Measurements from ENCODE around the gene PPP1R8. TPM values are rescaled to one million over a fixed set of nuclear protein-coding genes. Genes with fewer than 3 reads are reported as not detected.
"Not testable (repeated sequence)": the region's sequence is repeated elsewhere in the genome, so short reads cannot be mapped to it uniquely, and the experiment has no call there.

Gene PPP1R8
- total RNA-seq, 1 donor from 2014 or later, result 65.1 TPM

DNA sequence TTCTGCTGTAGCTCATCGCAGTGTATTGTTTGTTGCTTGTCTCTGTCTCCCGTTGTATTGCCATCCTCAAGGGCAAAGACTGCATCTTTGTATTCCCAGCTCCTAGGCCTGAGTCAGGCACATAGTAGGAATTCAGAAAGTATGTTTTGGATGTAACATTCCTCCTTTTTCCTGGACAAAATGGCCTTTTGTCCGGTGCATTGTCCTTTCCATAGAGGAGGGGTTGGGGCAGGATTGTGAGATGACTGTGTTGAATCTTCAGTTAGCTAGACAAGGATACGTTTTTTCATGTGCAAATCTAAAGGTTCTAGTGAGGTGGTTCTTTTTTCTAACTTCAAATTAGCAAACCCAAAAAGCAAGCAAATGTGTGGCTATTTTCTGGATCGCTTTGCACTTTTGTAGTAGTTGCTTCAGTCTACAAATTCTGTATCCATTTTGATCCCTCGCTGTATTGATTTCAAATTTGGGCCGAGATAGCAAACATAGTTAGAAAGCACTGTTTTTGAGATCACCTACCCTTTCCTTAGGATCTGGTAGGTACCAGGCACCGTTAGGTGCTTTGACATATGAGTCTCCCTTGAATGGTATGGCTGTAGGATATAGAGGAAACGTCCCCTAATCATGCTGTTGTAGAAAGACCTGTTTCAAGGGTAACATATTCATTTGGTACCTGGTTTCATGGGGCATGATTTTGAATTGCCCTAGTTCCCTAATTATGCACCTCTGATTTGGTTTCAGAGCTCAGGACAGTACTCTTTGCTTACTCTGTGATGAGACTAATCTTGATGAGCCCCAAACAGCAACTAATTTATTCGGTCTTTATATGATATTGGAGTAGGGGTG, 1.2 kb downstream of the PPP1R8 start:
- intact Hi-C loops (cut with micrococcal nuclease), result loop anchor here (1.0 kb wide), 2 partner anchors 27 to 58 kb away; partner anchors contain the start of gene STX12

GRCh38 chr1:27832762-27833161, 2.2 kb downstream of the PPP1R8 start:
- intact Hi-C loops (cut with micrococcal nuclease), result no loop called here

GRCh38 chr1:27833470-27833869, 2.9 kb downstream of the PPP1R8 start:
- intact Hi-C loops (cut with micrococcal nuclease), result no loop called here

- intact Hi-C loops (cut with micrococcal nuclease), result no loop called here
Measured at GRCh38 chr1:27835046-27835445, 4.5 kb downstream of the PPP1R8 start.

GRCh38 chr1:27835501-27835900, 4.9 kb downstream of the PPP1R8 start:
- intact Hi-C loops (cut with micrococcal nuclease), result no loop called here

GRCh38 chr1:27849951-27850350, 19.4 kb downstream of the PPP1R8 start:
- intact Hi-C loops (cut with micrococcal nuclease), result no loop called here

DNA sequence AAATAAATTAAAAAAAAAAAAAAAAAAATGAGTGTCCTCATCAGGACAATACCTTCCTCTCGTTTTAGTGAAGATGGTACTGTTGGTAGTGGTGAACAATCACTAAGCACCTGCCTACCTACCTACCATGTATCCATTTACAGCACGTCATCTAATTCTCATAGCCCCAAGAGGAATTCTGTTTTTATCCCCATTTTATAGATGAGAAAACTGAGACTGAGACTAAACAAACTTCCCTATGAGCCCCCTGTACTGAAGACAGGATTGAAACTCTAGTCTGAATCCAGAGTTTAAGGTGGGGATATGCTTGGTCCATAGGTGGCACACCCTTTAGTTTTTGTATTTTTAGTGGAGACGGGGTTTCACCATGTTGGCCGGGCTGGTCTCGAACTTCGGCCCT, 24.5 kb downstream of the PPP1R8 start:
- intact Hi-C loops (cut with micrococcal nuclease), result no loop called here

GRCh38 chr1:27856561-27857343, 26.2 kb downstream of the PPP1R8 start:
- intact Hi-C loops (cut with micrococcal nuclease), result no loop called here

DNA sequence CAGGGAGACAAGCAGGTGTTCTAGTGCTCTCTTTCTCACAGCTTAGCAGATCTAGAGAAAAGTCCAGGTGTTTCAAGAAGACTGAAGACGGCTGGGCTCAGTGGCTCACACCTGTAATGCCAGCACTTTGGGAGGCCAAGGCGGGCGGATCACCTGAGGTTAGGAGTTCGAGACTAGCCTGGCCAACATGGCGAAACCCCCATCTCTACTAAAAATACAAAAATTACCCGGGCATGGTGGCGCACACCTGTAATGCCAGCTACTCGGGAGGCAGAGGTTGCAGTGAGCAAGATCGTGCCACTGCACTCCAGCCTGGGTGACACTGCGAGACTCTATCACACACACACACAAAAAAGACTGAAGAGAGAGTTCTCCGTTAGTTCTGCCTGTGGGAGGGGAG, 27.0 kb downstream of the PPP1R8 start:
- intact Hi-C loops (cut with micrococcal nuclease), result not testable (repeated sequence)

DNA sequence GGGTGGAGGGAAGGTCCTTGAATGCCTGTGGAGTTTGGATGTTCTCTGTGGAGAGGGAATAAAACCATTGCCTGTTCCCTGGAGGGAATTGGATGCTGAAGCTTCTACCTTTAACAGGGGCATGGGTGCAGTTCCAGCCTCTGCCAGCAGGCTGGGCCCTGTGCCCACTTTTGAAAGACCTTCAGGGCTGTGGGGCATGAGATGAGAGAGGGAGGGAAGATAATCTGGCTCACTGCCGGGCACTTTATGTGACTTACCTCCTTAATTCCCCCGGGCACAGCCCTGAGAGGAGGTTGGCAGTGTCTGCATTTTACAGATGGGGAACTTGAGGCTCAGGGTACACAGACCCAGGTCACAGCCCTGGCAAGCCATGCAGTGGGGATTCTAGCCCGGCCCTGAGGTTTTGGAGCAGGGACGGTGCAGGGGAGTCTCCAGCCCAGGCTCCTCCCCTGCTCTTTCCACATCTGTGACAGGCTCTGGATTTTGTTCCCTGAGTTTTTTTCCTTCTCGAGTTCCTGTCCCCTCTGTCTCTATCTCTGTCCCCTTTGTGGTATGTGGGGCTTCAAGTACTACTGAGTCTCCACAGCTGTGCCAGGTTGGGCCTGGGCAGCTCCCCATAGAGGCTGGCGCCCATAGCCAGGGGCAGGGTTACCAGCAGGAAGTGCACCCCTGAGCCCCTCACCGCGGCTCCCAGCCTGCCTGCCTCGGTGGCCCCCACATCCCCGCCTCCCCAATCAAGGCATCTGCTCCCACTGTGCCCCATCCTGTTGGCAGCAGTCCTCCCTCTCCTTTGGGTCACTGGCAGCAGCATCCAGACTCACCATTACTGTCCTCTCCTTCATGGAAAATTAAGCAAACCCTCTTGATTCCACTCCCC, 27.7 kb downstream of the PPP1R8 start:
- intact Hi-C loops (cut with micrococcal nuclease), result loop anchor here (1.0 kb wide), 7 partner anchors 27 to 351 kb away; partner anchors contain the start of gene EYA3

DNA sequence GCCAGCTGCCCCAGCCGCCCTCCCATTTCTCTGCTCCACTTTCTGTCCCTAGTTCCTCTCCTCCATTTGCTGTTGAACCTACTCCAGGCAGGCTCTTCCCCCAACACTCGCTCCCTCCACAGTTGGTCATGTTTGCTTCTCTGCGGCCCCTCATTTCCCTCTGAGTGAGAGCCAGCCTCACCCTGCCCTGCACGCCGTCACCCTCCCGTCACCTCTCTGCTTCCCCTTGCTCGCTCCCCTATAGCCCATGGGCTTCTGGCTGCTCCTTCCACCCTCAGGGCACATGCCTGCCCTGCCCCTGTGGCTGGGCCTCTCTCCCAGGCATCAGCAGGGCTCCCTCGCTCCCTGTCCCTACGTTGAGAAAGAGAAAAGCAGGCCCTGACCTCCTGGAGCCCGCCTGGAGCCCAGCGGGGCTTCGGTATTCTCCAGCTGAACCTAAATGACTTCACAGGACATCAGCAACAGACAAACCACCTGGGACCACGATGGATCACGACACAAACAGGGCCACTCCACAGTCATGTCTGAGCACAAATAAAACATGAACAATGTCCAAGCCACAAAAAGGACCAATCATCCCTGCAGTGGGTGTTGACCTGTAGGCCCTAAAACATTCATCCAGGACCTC, 28.5 kb downstream of the PPP1R8 start:
- intact Hi-C loops (cut with micrococcal nuclease), result loop anchor here (1.0 kb wide), 7 partner anchors 28 to 350 kb away; partner anchors contain the start of gene EYA3

DNA sequence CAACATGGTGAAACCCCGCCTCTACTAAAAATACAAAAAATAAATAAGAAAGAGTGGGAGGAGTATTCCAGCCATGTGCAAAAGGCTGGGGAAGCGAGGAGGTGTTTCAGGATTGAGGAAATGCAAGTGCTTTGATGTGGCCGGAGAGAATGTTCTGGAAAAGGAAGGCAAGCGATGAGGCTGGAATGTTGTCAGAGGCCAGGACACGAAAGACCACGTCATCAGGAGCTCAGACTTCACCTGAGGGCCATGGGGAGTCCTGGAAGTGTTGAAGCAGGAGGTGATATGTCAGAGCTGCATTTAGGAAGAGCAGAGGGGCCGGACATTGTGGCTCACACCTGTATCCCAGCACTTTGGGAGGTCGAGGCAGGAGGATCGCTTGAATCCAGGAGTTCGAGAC, 30.9 kb downstream of the PPP1R8 start:
- intact Hi-C loops (cut with micrococcal nuclease), result no loop called here

- intact Hi-C loops (cut with micrococcal nuclease), result no loop called here
Measured at GRCh38 chr1:27862004-27862403, 31.4 kb downstream of the PPP1R8 start.

DNA sequence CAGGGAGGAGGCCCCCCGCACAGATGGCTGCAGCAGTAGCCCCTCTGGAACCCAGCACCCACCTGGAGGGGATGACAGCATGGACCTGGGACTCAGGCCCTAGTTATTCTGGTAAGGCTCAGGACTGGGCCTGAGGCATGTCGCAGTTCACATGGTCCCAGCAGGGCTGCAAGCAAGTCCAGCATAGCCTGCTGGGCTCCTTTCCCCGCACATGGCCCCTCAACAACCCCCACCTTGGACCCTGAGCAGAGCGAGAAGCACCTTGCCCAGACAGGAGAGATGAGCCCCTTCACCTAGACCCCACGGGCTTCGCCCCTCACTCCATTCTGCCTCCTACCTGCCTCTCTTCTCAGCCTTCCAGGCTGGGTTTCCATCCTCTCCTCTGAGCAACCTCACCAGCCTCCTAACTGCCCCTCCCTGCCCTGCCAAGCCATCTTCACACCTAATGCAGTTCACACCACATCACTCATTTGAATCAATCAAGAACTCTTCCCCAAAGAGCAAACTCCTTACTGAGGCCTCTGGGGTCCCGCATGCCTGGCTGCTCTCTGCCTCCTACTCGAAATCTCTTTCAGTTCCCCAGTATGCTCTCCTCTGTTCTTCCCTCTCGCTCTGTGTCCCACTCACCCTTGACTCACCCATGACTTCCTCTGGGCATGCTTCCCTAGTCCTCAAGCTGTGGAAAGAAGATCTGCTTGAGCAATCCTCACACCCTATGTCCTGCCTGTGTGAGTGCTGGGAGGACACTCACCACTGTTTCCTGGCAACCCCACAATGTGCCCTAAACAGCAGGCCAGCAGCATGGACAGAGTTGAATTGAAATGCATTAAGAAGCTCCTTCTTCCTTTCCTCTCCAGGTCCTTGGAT, 32.3 kb downstream of the PPP1R8 start:
- intact Hi-C loops (cut with micrococcal nuclease), result no loop called here

GRCh38 chr1:27863538-27863915, 32.9 kb downstream of the PPP1R8 start:
- intact Hi-C loops (cut with micrococcal nuclease), result no loop called here

DNA sequence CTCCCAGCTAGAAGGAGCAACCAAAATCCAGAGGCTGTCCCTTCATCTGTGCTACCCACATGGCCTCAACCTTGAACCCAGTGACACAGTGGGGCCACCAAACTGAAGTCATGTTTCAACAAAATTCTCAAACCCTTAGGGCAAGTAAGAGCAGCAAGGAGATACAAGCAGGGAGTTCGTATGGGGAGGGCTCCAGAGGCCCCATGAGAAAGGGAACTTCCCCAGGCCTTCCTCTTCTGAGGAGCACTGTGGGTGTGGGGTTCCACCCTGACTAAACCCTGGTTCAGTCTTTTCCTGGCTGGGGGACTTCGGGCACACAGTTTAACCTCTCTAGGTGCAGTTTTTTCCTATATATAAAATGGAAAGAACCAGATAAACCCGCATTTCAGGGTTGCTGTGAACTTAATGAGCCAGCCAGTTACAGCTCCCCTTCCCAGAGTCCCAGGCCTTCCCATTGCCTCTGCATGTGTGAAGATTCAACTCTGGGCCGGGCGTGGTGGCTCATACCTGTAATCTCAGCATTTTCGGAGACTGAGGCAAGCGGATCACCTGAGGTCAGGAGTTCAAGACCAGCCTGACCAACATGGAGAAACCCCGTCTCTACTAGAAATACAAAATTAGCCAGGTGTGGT, 33.8 kb downstream of the PPP1R8 start:
- intact Hi-C loops (cut with micrococcal nuclease), result no loop called here

- intact Hi-C loops (cut with micrococcal nuclease), result no loop called here
Measured at GRCh38 chr1:27865821-27866220, 35.2 kb downstream of the PPP1R8 start.

GRCh38 chr1:27868556-27868931, 38.0 kb downstream of the PPP1R8 start:
- intact Hi-C loops (cut with micrococcal nuclease), result no loop called here

DNA sequence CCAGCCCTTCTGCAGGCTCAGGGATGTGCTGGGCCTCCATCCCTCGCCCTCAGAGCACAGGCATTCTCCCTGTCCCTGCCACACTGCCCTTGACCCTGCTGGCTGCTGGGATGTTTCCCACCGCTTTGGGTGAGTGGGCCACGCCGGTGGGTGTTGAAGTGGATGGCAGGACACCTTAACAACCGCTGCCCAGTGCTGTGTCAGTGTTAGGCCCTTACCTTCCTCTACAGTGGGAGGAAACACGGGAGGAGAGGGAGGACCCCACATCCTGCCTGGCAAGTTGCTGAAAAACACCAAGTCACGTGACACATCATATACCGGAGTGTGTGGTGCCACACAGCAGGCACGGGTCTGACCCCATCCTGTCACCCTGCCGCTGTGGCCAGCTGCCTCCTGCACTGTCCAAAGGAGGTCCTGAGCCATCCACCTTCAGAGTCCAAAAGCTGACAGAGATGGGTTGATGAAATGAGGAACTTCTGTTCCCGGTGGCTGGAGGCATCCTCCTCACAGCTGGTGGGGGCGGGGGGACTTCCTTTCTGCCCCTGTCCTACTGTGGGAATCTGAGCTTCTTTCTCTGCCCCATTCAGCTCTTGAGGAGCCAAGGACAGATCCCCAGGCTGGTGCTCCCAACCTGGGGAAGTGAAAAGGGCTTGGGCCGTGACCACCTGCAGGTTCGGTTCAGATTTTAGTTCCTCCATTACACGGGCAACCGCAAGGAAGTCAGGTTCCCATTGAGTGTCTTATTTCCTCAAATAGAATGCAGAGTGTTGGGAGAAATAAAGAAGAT, 38.5 kb downstream of the PPP1R8 start:
- intact Hi-C loops (cut with micrococcal nuclease), result loop anchor here (1.0 kb wide), 1 partner anchor 110 kb away; no protein-coding TSS in a partner anchor
